ENCODE data around the gene PARD6G. TPM values are rescaled to one million over a fixed set of nuclear protein-coding genes. Genes with fewer than 3 reads are reported as not detected.

Gene PARD6G
- total RNA-seq, 3 donors from 2014 or later, result 0.58 to 8.5 (median 2.0) TPM

- no peak overlapping the region for H3K4me3 ChIP-seq
- no peak for TF ChIP-seq CTCF (IDR thresholded peaks at IDR 0.05)
- H3K9me3 ChIP-seq, result no peaks in the 10 kb centered on the region
- H3K4me1 ChIP-seq (ENCODE audit: low read depth), result peaks cover 6% of the 10 kb centered on the region
- no peaks in the 10 kb centered on the region for H3K36me3 ChIP-seq (ENCODE audit: low read depth)
- intact Hi-C loops (cut with DNase I, micrococcal nuclease), result no loop called here
- DNase-seq, result no peak
- ATAC-seq, result no peak
Observed at GRCh38 chr18:80244956-80245730, 2.2 kb downstream of the PARD6G start.

- H3K4me3 ChIP-seq, result no peak overlapping the region
- intact Hi-C loops (cut with DNase I, micrococcal nuclease), result no loop called here
Observed at GRCh38 chr18:80244167-80244566, 3.1 kb downstream of the PARD6G start.

GRCh38 chr18:80243204-80243603, 4.1 kb downstream of the PARD6G start:
- no peak for ATAC-seq
- H3K36me3 ChIP-seq (ENCODE audit: low read depth), result no peaks in the 10 kb centered on the region
- H3K4me1 ChIP-seq (ENCODE audit: low read depth), result peaks cover 6% of the 10 kb centered on the region
- no peak for DNase-seq
- no peaks in the 10 kb centered on the region for H3K9me3 ChIP-seq
- H3K4me3 ChIP-seq, result no peak overlapping the region
- intact Hi-C loops (cut with DNase I, micrococcal nuclease), result no loop called here
- no peak for TF ChIP-seq CTCF (IDR thresholded peaks at IDR 0.05)

More at GRCh38 chr18:80244167-80244566, 3.1 kb downstream of the PARD6G start:
- no peak for TF ChIP-seq CTCF (IDR thresholded peaks at IDR 0.05)
- H3K9me3 ChIP-seq, result no peaks in the 10 kb centered on the region
- H3K4me1 ChIP-seq (ENCODE audit: low read depth), result peaks cover 6% of the 10 kb centered on the region
- DNase-seq (no peak), ATAC-seq (no peak)
- H3K36me3 ChIP-seq (ENCODE audit: low read depth), result no peaks in the 10 kb centered on the region

GRCh38 chr18:80241919-80242777, 5.2 kb downstream of the PARD6G start:
- Histone ChIP-seq H3K4me1 (ENCODE audit: low read depth) (peaks cover 6% of the 10 kb centered on the region), H3K36me3 (ENCODE audit: low read depth) (no peaks in the 10 kb centered on the region), H3K4me3 (no peak overlapping the region), H3K9me3 (no peaks in the 10 kb centered on the region)
- no peak for TF ChIP-seq CTCF (IDR thresholded peaks at IDR 0.05)
- ATAC-seq (no peak), DNase-seq (no peak)
- intact Hi-C loops (cut with DNase I, micrococcal nuclease), result no loop called here

GRCh38 chr18:80239830-80240229, 7.5 kb downstream of the PARD6G start:
- TF ChIP-seq CTCF (IDR thresholded peaks at IDR 0.05), result no peak
- intact Hi-C loops (cut with DNase I, micrococcal nuclease), result no loop called here
- Histone ChIP-seq H3K4me3 (no peak overlapping the region), H3K9me3 (no peaks in the 10 kb centered on the region), H3K4me1 (ENCODE audit: low read depth) (no peaks in the 10 kb centered on the region), H3K36me3 (ENCODE audit: low read depth) (no peaks in the 10 kb centered on the region)
- ATAC-seq, result no peak
- DNase-seq, result no peak

Data from mucosa of descending colon (tissue), 3 donors.